Measurements from ENCODE around the gene SLC22A3.

GRCh38 chr6:160420253-160420968, 72.2 kb downstream of the SLC22A3 start:
- TF ChIP-seq CTCF (IDR thresholded peaks at IDR 0.05) (no peak), POLR2A (IDR thresholded peaks at IDR 0.05) (no peak)
